Adrenal gland (tissue), 12 donors: ENCODE data around the gene TMEM14A. TPM values are rescaled to one million over a fixed set of nuclear protein-coding genes. Genes with fewer than 3 reads are reported as not detected.

Experiments
- DNase-seq, 7 donors: peaks; one replicate each; pipeline ENCODE4 v3.0.0-alpha.2; 2019 to 2020
- H3K27ac ChIP-seq, 5 donors: fragments of 200-600 bp; sonication (generic) in 4 of 5; 1 replicate in 3 of 5; 2 replicates in 2 of 5; pipeline versions ENCODE4 v1.5.1 to v1.8.0; 2016 to 2020; ENCODE audit warnings: mild to moderate bottlenecking in 1 of 5
- H3K27me3 ChIP-seq: fragments of 200-600 bp; 2 replicates; pipeline ENCODE4 v1.8.0; 2021
- H3K36me3 ChIP-seq, 2 donors: fragments of 200-600 bp; replicated peaks in 1 of 2; 1 replicate in 1 of 2; 2 replicates in 1 of 2; pipeline versions ENCODE4 v1.5.1 to v1.8.0; 2018 to 2022
- H3K4me1 ChIP-seq, 2 donors: fragments of 200-600 bp; replicated peaks in 1 of 2; 1 replicate in 1 of 2; 2 replicates in 1 of 2; pipeline versions ENCODE4 v1.5.1 to v1.8.0; 2018 to 2021
- H3K4me3 ChIP-seq, 4 donors: fragments of 200-600 bp; sonication (generic) in 3 of 4; one replicate each; pipeline ENCODE4 v1.5.1; 2016 to 2018
- H3K9me3 ChIP-seq, 3 donors: fragments of 200-600 bp; sonication (generic) in 1 of 3; replicated peaks in 1 of 3; 1 replicate in 2 of 3; 2 replicates in 1 of 3; pipeline versions ENCODE4 v1.5.1 to v1.8.0; 2016 to 2021
- POLR2A ChIP-seq, 2 donors: fragments of 450-650 bp; IDR thresholded peaks; one replicate each; pipeline ENCODE4 v1.6.1; 2017; ENCODE audit warnings: antibody characterized with exemption in 2 of 2, mild to moderate bottlenecking in 2 of 2, moderate library complexity in 1 of 2
- WGBS, 4 donors: extraction: QIAGEN DNeasy Blood & Tissue Kit in 2 of 4; methylation state at CpG; one replicate each; pipeline versions ENCODE4 v1.1.5 to v1.1.7; 2013 to 2017; 5-methylcytosine and 5-hydroxymethylcytosine counted together
- intact Hi-C, 2 donors: fragments of 100-400 bp; cut with DNase I; formaldehyde crosslinking; loops; one replicate each; pipeline versions ENCODE4 v1.14.1 to v1.15.0; 2022 to 2023
- polyA plus RNA-seq, 3 donors: library from polyadenylated mRNA; stranded (reverse); fragments of 200-250 nt in 2 of 3; fragments of 350-450 nt in 1 of 3; fragmentation: Illumina TruSeq in 1 of 3; extraction: RNeasy Lipid Tissue Mini Kit (QIAGEN cat#74804) in 1 of 3; gene quantifications; one replicate each; pipeline ENCODE4 v1.2.3, GENCODE V29; 2013 to 2014
- small RNA-seq, 2 donors: library from RNA; depleted of rRNA; stranded (forward); fragments of <200 nt; gene quantifications; one replicate each; pipeline ENCODE3, GENCODE V24; 2016
- total RNA-seq, 9 donors: library from RNA; depleted of rRNA in 4 of 9; stranded (reverse); fragments of >200 nt in 4 of 9; fragments of 120-200 nt in 1 of 9; fragmentation: NEBNext Ultra II Directional in 1 of 9; extraction: Animal tissue kit (Norgen Biotek cat#: 25700) in 1 of 9; gene quantifications; one replicate each; pipeline versions ENCODE4 v1.1.0 to v1.2.4, GENCODE V29; 2013 to 2023
- TF ChIP-seq, protein P1 (sequence below), 6 experiments: fragments of 450-650 bp in 4 of 6; fragments of 200-600 bp in 2 of 6; sonication (generic) in 1 of 6; IDR thresholded peaks; 1 replicate in 5 of 6; 2 replicates in 1 of 6; pipeline versions ENCODE4 v1.5.1 to v1.8.0; 2016 to 2021; ENCODE audit warnings: antibody characterized with exemption in 6 of 6, mild to moderate bottlenecking in 2 of 6, moderate library complexity in 1 of 6
- donor health status: healthy with polysubstance abuse.
- donor health status: Bipolar disorder and iron deficiency.
- donor health status: DM: yes; HTN: yes; CAD: no.
- donor health status: DM: no; HTN: no; CAD: no.
- donor health status: DM: no; HTN: no; CAD: no.
- donor health status: DM: yes; HTN: yes; CAD: no.

The TMEM14A gene
- total and polyA plus RNA-seq, 12 donors, result 12.9 to 70.9 (median 51.0) TPM

- no peak for DNase-seq
- WGBS, 4 donors, result 85 to 100% (median 90%) methylated on average over 1 of the region's 1 CpG
- no peaks in the 10 kb centered on the region for H3K27me3 ChIP-seq
- no peaks in the 10 kb centered on the region for H3K36me3 ChIP-seq
- no peak overlapping the region for H3K4me3 ChIP-seq
- no peak overlapping the region for H3K27ac ChIP-seq
- no peaks in the 10 kb centered on the region for H3K9me3 ChIP-seq
- intact Hi-C loops, result no loop called here
- no peak for TF ChIP-seq POLR2A (IDR thresholded peaks at IDR 0.05)
- TF ChIP-seq, protein P1, sequence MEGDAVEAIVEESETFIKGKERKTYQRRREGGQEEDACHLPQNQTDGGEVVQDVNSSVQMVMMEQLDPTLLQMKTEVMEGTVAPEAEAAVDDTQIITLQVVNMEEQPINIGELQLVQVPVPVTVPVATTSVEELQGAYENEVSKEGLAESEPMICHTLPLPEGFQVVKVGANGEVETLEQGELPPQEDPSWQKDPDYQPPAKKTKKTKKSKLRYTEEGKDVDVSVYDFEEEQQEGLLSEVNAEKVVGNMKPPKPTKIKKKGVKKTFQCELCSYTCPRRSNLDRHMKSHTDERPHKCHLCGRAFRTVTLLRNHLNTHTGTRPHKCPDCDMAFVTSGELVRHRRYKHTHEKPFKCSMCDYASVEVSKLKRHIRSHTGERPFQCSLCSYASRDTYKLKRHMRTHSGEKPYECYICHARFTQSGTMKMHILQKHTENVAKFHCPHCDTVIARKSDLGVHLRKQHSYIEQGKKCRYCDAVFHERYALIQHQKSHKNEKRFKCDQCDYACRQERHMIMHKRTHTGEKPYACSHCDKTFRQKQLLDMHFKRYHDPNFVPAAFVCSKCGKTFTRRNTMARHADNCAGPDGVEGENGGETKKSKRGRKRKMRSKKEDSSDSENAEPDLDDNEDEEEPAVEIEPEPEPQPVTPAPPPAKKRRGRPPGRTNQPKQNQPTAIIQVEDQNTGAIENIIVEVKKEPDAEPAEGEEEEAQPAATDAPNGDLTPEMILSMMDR (IDR thresholded peaks at IDR 0.05), result no peak
- no peaks in the 10 kb centered on the region for H3K4me1 ChIP-seq
These were observed 65.2 kb downstream of the TMEM14A start for GRCh38 chr6:52736145-52736544.

Small RNA genes within 50 kb of the gene (small RNA-seq; reads per million reads assigned to genes)
- 0 reads per million in 2 donors for gene AL109918.2

Other genes starting within 250 kb of the TMEM14A start
- 10 to 100 TPM in 7 of 9 donors, 1 to 10 TPM in 2; 8.0 to 17.9 (median 10.7) TPM for gene TRAM2, start 94.1 kb upstream of the TMEM14A start, total RNA-seq
- 1 to 10 TPM; 2.2 to 7.0 (median 2.5) TPM for gene TRAM2, start 94.1 kb upstream of the TMEM14A start, polyA plus RNA-seq
- gene GSTA2, start 92.4 kb downstream of the TMEM14A start, total RNA-seq, result 1 to 10 TPM in 8 of 9 donors, under 1 TPM in 1; 0.46 to 4.9 (median 1.9) TPM
- 1 to 10 TPM in 2 of 3 donors, under 1 TPM in 1; 0.32 to 8.4 (median 2.0) TPM for gene GSTA2, start 92.4 kb downstream of the TMEM14A start, polyA plus RNA-seq
- gene GSTA1, start 132.7 kb downstream of the TMEM14A start, total RNA-seq, result 1,000 to 10,000 TPM in 4 of 9 donors, 100 to 1,000 TPM in 5; 185 to 5,177 (median 650) TPM
- gene GSTA1, start 132.7 kb downstream of the TMEM14A start, polyA plus RNA-seq, result 1,000 to 10,000 TPM in 2 of 3 donors, 100 to 1,000 TPM in 1; 118 to 3,206 (median 1,070) TPM
- not detected for gene GSTA5, start 169.7 kb downstream of the TMEM14A start, total RNA-seq
- gene GSTA5, start 169.7 kb downstream of the TMEM14A start, polyA plus RNA-seq, result not detected
- 100 to 1,000 TPM in 1 of 9 donors, 10 to 100 TPM in 8; 12.7 to 179 (median 40.1) TPM for gene GSTA3, start 238.6 kb downstream of the TMEM14A start, total RNA-seq
- 100 to 1,000 TPM in 1 of 3 donors, 10 to 100 TPM in 1, 1 to 10 TPM in 1; 8.1 to 431 (median 76.4) TPM for gene GSTA3, start 238.6 kb downstream of the TMEM14A start, polyA plus RNA-seq